SU-DHL-6 (cell line): Measurements from ENCODE around the gene GMPS.

Experiments used
- CTCF ChIP-seq: fragments of 200-600 bp; sonication (generic); IDR thresholded peaks from one replicate; pipeline ENCODE4 v1.5.1; 2017; ENCODE audit warnings: antibody characterized with exemption, mild to moderate bottlenecking, low read length, moderate library complexity; ENCODE audit not compliant: insufficient read depth, poor library complexity, severe bottlenecking
- EZH2phosphoT487 ChIP-seq: fragments of 200-600 bp; sonication (generic), shearing (Covaris generic); conservative IDR thresholded peaks from 2 replicates; pipeline ENCODE4 v1.6.1; 2018; ENCODE audit warnings: mild to moderate bottlenecking, antibody characterized with exemption, low read length, moderate library complexity, mixed read lengths

- TF ChIP-seq CTCF (no peak), EZH2phosphoT487 (no peak)
These were observed 24.3 kb upstream of the GMPS start for GRCh38 chr3:155846119-155846518.
